Measurements from ENCODE around the gene ABCA10.
"Not testable (repeated sequence)": the region's sequence is repeated elsewhere in the genome, so short reads cannot be mapped to it uniquely, and the experiment has no call there.

The ABCA10 gene

GRCh38 chr17:69223809-69224208, 4.8 kb downstream of the ABCA10 start:
- DNase-seq, result no peak

GRCh38 chr17:69222707-69223258, 5.8 kb downstream of the ABCA10 start:
- DNase-seq, result no peak

GRCh38 chr17:69220098-69220497, 8.5 kb downstream of the ABCA10 start:
- DNase-seq, result no peak

- DNase-seq, result no peak
Observed at GRCh38 chr17:69218986-69219385, 9.6 kb downstream of the ABCA10 start.

- no peak for DNase-seq
Observed at GRCh38 chr17:69213059-69213813, 15.4 kb downstream of the ABCA10 start.

- no peak for DNase-seq
Observed at GRCh38 chr17:69208640-69209039, 20.0 kb downstream of the ABCA10 start.

- no peak for DNase-seq
Observed at GRCh38 chr17:69207151-69207550, 21.5 kb downstream of the ABCA10 start.

GRCh38 chr17:69198238-69198637, 30.4 kb downstream of the ABCA10 start:
- no peak for DNase-seq

- DNase-seq, result not testable (repeated sequence)
Observed at GRCh38 chr17:69196105-69196653, 32.4 kb downstream of the ABCA10 start.

- no peak for DNase-seq
Observed at GRCh38 chr17:69192754-69193153, 35.9 kb downstream of the ABCA10 start.

- no peak for DNase-seq
Observed at GRCh38 chr17:69188796-69189195, 39.8 kb downstream of the ABCA10 start.

GRCh38 chr17:69188064-69188463, 40.6 kb downstream of the ABCA10 start:
- no peak for DNase-seq

GRCh38 chr17:69187294-69187693, 41.3 kb downstream of the ABCA10 start:
- DNase-seq, result no peak

- no peak for DNase-seq
Observed at GRCh38 chr17:69179227-69179952, 49.2 kb downstream of the ABCA10 start.

GRCh38 chr17:69176457-69176795, 52.2 kb downstream of the ABCA10 start:
- DNase-seq, result no peak

- DNase-seq, result no peak
Observed at GRCh38 chr17:69175625-69176456, 52.8 kb downstream of the ABCA10 start.

GRCh38 chr17:69175262-69175624, 53.4 kb downstream of the ABCA10 start:
- DNase-seq, result no peak

GRCh38 chr17:69173118-69173517, 55.5 kb downstream of the ABCA10 start:
- DNase-seq, result no peak

GRCh38 chr17:69170377-69170776, 58.2 kb downstream of the ABCA10 start:
- no peak for DNase-seq

- DNase-seq, result not testable (repeated sequence)
Observed at GRCh38 chr17:69168642-69169041, 60.0 kb downstream of the ABCA10 start.

GRCh38 chr17:69166957-69167356, 61.7 kb downstream of the ABCA10 start:
- no peak for DNase-seq

GRCh38 chr17:69164206-69164605, 64.4 kb downstream of the ABCA10 start:
- no peak for DNase-seq

GRCh38 chr17:69159418-69159817, 69.2 kb downstream of the ABCA10 start:
- DNase-seq, result no peak

Data from activated naive CD4-positive, alpha-beta T cell treated with Interleukin-2 at 50 U/mL for 16 hours (primary cell).